Hepatocyte (in vitro differentiated cells): ENCODE results near the gene TMF1. TPM values are rescaled to one million over a fixed set of nuclear protein-coding genes. Genes with fewer than 3 reads are reported as not detected.

ENCODE experiments used
- DNase-seq: peaks from one replicate; pipeline ENCODE4 v3.0.0-alpha.2; 2016; ENCODE audit warnings: low spot score
- H2AFZ ChIP-seq: fragments of 200-600 bp; sonication (generic); 2 replicates; pipeline ENCODE4 v1.6.0; 2016; ENCODE audit warnings: antibody characterized with exemption, mild to moderate bottlenecking
- H3K27ac ChIP-seq: fragments of 200-600 bp; sonication (generic); 2 replicates; pipeline ENCODE4 v1.5.1; 2016; ENCODE audit warnings: mild to moderate bottlenecking
- H3K27me3 ChIP-seq: fragments of 200-600 bp; sonication (generic); 2 replicates; pipeline ENCODE4 v1.6.1; 2016
- H3K36me3 ChIP-seq: fragments of 200-600 bp; sonication (generic); replicated peaks from 2 replicates; pipeline ENCODE4 v1.5.1; 2016; ENCODE audit warnings: low read depth; ENCODE audit not compliant: insufficient read depth
- H3K4me1 ChIP-seq: fragments of 200-600 bp; sonication (generic); 2 replicates; pipeline ENCODE4 v1.5.1; 2016; ENCODE audit warnings: mild to moderate bottlenecking, moderate library complexity; ENCODE audit not compliant: insufficient read depth
- H3K4me2 ChIP-seq: fragments of 200-600 bp; sonication (generic); 2 replicates; pipeline ENCODE4 v1.6.0; 2016
- H3K4me3 ChIP-seq: fragments of 200-600 bp; sonication (generic); 2 replicates; pipeline ENCODE4 v1.5.1; 2016; ENCODE audit warnings: mild to moderate bottlenecking
- H3K79me2 ChIP-seq: fragments of 200-600 bp; sonication (generic); 2 replicates; pipeline ENCODE4 v1.6.0; 2017; ENCODE audit warnings: mild to moderate bottlenecking
- H3K9me2 ChIP-seq: fragments of 200-600 bp; sonication (generic); replicated peaks from 2 replicates; pipeline ENCODE4 v1.6.0; 2017; ENCODE audit warnings: mild to moderate bottlenecking; ENCODE audit not compliant: insufficient read depth
- H3K9me3 ChIP-seq: fragments of 200-600 bp; sonication (generic); 2 replicates; pipeline ENCODE4 v1.5.1; 2016; ENCODE audit warnings: low read depth, mild to moderate bottlenecking
- H4K20me1 ChIP-seq: fragments of 200-600 bp; sonication (generic); 2 replicates; pipeline ENCODE4 v1.6.0; 2016; ENCODE audit warnings: mild to moderate bottlenecking; ENCODE audit not compliant: insufficient read depth, poor library complexity, severe bottlenecking
- CTCF ChIP-seq: fragments of 200-600 bp; sonication (generic); IDR thresholded peaks from 2 replicates; pipeline ENCODE4 v1.5.1; 2016; ENCODE audit warnings: antibody characterized with exemption, mild to moderate bottlenecking; ENCODE audit not compliant: poor library complexity
- EZH2 ChIP-seq: fragments of 200-600 bp; sonication (generic); IDR thresholded peaks from 2 replicates; pipeline ENCODE4 v1.6.1; 2016; ENCODE audit warnings: antibody characterized with exemption, mild to moderate bottlenecking, borderline replicate concordance
- EZH2phosphoT487 ChIP-seq: fragments of 200-600 bp; sonication (generic); IDR thresholded peaks from one replicate; pipeline ENCODE4 v1.6.1; 2018; ENCODE audit warnings: antibody characterized with exemption, mild to moderate bottlenecking, low read depth, moderate library complexity; ENCODE audit not compliant: unreplicated experiment, severe bottlenecking
- WGBS: methylation state at CpG from one replicate; pipeline ENCODE4 v1.1.6; 2016; ENCODE audit warnings: low lambda C conversion rate; ENCODE audit errors: missing lambda C conversion rate; 5-methylcytosine and 5-hydroxymethylcytosine counted together
- polyA plus RNA-seq: library from polyadenylated mRNA; unstranded; fragments of >200 nt; fragmentation: Nextera tagmentation; extraction: Ambion mirVana; gene quantifications from 2 replicates; pipeline ENCODE4 v1.2.1, GENCODE V29; 2016
- total RNA-seq: library from RNA; depleted of rRNA; stranded (reverse); fragments of >200 nt; gene quantifications from 2 replicates; pipeline ENCODE4 v1.2.3, GENCODE V29; 2014

Gene TMF1
- total and polyA plus RNA-seq, 2 experiments from 2014 or later: 23.8 to 39.6 TPM

GRCh38 chr3:68977486-68978167, 74.5 kb downstream of the TMF1 start:
- H3K4me2 ChIP-seq: no peak overlapping the region
- H3K27me3 ChIP-seq: no peaks in the 10 kb centered on the region
- no peak overlapping the region for H2AFZ ChIP-seq
- H3K4me3 ChIP-seq: no peak overlapping the region
- no peaks in the 10 kb centered on the region for H3K79me2 ChIP-seq
- H3K9me2 ChIP-seq: no peaks in the 10 kb centered on the region
- no peaks in the 10 kb centered on the region for H3K4me1 ChIP-seq
- no peak overlapping the region for H3K27ac ChIP-seq
- no peaks in the 10 kb centered on the region for H3K36me3 ChIP-seq
- WGBS: 82% methylated on average over 8 of the region's 8 CpGs
- no peak for DNase-seq
- no peaks in the 10 kb centered on the region for H3K9me3 ChIP-seq
- H4K20me1 ChIP-seq: no peaks in the 10 kb centered on the region
- TF ChIP-seq EZH2 (no peak), EZH2phosphoT487 (no peak), CTCF (no peak)

DNA sequence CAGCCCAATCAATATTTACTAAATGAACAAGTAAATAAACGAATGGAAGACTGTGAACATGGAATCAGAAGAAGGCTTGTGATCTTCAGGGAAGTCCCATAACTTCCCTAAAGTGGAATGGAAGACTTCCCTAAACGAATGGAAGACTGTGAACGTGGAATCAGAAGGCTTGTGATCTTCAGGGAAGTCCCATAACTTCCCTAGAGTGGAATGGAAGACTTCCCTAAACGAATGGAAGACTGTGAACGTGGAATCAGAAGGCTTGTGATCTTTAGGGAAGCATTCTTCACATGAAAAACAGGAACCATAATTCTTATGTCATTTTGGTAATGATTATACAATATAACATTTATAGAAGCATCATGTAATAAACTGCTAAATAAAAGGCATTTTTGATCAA, 77.4 kb downstream of the TMF1 start:
- Histone ChIP-seq H2AFZ (no peak overlapping the region), H3K27me3 (peaks cover 2% of the 10 kb centered on the region), H3K9me2 (no peaks in the 10 kb centered on the region), H3K4me3 (no peak overlapping the region), H3K9me3 (no peaks in the 10 kb centered on the region), H3K4me1 (no peaks in the 10 kb centered on the region), H4K20me1 (no peaks in the 10 kb centered on the region), H3K36me3 (no peaks in the 10 kb centered on the region), H3K27ac (no peak overlapping the region), H3K4me2 (no peak overlapping the region), H3K79me2 (no peaks in the 10 kb centered on the region)
- WGBS: 87% methylated on average over 5 of the region's 5 CpGs
- DNase-seq: no peak
- TF ChIP-seq EZH2 (no peak), CTCF (no peak), EZH2phosphoT487 (no peak)

GRCh38 chr3:68973639-68974038, 78.5 kb downstream of the TMF1 start:
- Histone ChIP-seq H3K4me2 (no peak overlapping the region), H3K4me3 (no peak overlapping the region), H3K9me2 (no peaks in the 10 kb centered on the region), H3K27ac (no peak overlapping the region), H2AFZ (no peak overlapping the region), H3K9me3 (no peaks in the 10 kb centered on the region), H4K20me1 (no peaks in the 10 kb centered on the region), H3K27me3 (peaks cover 5% of the 10 kb centered on the region), H3K79me2 (no peaks in the 10 kb centered on the region), H3K4me1 (no peaks in the 10 kb centered on the region), H3K36me3 (no peaks in the 10 kb centered on the region)
- no peak for DNase-seq
- TF ChIP-seq CTCF (no peak), EZH2 (no peak), EZH2phosphoT487 (no peak)
- WGBS: 82% methylated on average over 7 of the region's 7 CpGs
